ENCODE results near the gene SSX2IP.

DNA sequence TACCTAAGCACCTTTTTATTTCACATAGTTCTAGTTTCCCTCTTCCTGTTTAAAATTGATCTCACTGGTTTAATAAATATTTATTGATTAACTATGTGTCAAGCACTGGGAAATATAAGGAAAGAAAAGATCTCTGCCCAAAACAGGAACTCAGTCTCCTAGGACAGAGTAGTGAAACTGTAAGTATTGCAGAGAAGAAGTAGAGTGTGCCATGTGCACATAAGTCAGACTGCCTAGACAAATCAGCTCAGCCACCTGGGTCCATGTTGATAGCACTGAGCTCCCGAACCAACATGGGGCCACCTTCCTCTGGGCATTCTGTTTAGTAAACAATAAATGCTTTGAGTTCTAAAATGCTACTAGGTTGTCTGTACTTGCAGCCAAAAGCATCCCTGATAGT is 9.8 kb upstream of the SSX2IP start:
- TF ChIP-seq EGR1 (IDR thresholded peaks at IDR 0.05): no peak
- no peak for TF ChIP-seq NFIC (IDR thresholded peaks at IDR 0.05)
- no peak for TF ChIP-seq TAF1 (IDR thresholded peaks at IDR 0.05; ENCODE audit: low read depth)
- no peak for TF ChIP-seq REST (IDR thresholded peaks at IDR 0.05; ENCODE audit: low read depth)
- no peak for TF ChIP-seq CREB1 (IDR thresholded peaks at IDR 0.05; ENCODE audit: low read depth)

All from Ishikawa (cell line).